ENCODE results near the gene NUP214. TPM values are rescaled to one million over a fixed set of nuclear protein-coding genes. Genes with fewer than 3 reads are reported as not detected.

The NUP214 gene
- polyA plus RNA-seq, 1 of the 3 experiments (the other 2 are of a cell fraction) = 8.0 TPM

DNA sequence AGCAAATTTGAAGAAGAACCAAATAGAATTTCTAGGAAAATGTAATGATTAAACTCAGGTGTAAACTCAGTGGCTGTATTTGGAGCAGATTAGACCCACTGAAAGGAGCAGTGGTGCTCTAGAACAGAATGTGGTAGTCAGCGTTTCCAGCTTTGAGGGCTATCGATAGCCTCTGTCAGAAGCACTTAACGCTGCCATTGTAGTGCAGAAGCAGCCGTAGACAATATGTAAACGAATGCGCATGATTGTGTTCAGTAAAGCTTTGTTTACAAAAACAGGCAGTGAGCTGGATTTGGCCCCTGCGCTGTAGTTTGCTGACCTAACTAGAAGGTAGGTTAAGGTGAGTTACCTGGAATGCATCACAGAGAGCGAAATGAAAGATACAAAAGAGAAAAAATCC lies 78.9 kb downstream of the NUP214 start:
- ChIA-PET CTCF (interaction anchor here (2.2 kb wide), 1 partner anchor 22 kb away, joined by 7 read pairs; no protein-coding TSS in a partner anchor), POLR2A (no interaction called here)
- peaks cover 44 to 50% of the 10 kb centered on the region in 2 experiments for H3K36me3 ChIP-seq (replicated peaks in 1 of 2; ENCODE audit: control insufficient read depth in 1 of 2, insufficient read depth in 2 of 2, low read length in 1 of 2)
- no peaks in the 10 kb centered on the region for H3F3A ChIP-seq (replicated peaks; ENCODE audit: insufficient read depth)
- no peaks in the 10 kb centered on the region for H3K4me1 ChIP-seq (ENCODE audit: control insufficient read depth in 1 of 2, insufficient read depth in 2 of 2, low read depth in 1 of 2, low read length in 1 of 2)
- no peak overlapping the region for H2AFZ ChIP-seq (ENCODE audit: low read depth)
- no peak for TF ChIP-seq SMC3 (IDR thresholded peaks at IDR 0.05; ENCODE audit: low read depth, low read length)
- TF ChIP-seq RCOR1 (IDR thresholded peaks at IDR 0.05; ENCODE audit: low read length) = no peak
- no peak for TF ChIP-seq JUND (IDR thresholded peaks at IDR 0.05)
- TF ChIP-seq NRF1 (IDR thresholded peaks at IDR 0.05; ENCODE audit: low read depth, low read length) = no peak
- TF ChIP-seq, protein P1, sequence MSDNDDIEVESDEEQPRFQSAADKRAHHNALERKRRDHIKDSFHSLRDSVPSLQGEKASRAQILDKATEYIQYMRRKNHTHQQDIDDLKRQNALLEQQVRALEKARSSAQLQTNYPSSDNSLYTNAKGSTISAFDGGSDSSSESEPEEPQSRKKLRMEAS (IDR thresholded peaks at IDR 0.05; ENCODE audit: low read depth) = no peak
- TF ChIP-seq FOSL2 (IDR thresholded peaks at IDR 0.05; ENCODE audit: borderline replicate concordance, low read depth) = no peak
- TF ChIP-seq FOXJ3 (CRISPR knock-in tag; IDR thresholded peaks at IDR 0.05) = no peak
- TF ChIP-seq RXRA (IDR thresholded peaks at IDR 0.05; ENCODE audit: borderline replicate concordance, low read depth) = no peak
- TF ChIP-seq RAD21 (IDR thresholded peaks at IDR 0.05; ENCODE audit: low read length) = no peak
- TF ChIP-seq FOXM1 (IDR thresholded peaks at IDR 0.05; ENCODE audit: low read depth) = no peak
- no peak for TF ChIP-seq TEAD4 (IDR thresholded peaks at IDR 0.05; ENCODE audit: borderline replicate concordance, insufficient read depth)
- TF ChIP-seq, protein P2, sequence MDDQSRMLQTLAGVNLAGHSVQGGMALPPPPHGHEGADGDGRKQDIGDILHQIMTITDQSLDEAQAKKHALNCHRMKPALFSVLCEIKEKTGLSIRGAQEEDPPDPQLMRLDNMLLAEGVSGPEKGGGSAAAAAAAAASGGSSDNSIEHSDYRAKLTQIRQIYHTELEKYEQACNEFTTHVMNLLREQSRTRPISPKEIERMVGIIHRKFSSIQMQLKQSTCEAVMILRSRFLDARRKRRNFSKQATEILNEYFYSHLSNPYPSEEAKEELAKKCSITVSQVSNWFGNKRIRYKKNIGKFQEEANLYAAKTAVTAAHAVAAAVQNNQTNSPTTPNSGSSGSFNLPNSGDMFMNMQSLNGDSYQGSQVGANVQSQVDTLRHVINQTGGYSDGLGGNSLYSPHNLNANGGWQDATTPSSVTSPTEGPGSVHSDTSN (IDR thresholded peaks at IDR 0.05) = no peak
- no peak for TF ChIP-seq POLR2AphosphoS5 (IDR thresholded peaks at IDR 0.05; ENCODE audit: low read depth, low read length)
- no peak for TF ChIP-seq NFIC (IDR thresholded peaks at IDR 0.05; ENCODE audit: borderline replicate concordance)
- TF ChIP-seq, protein P3, sequence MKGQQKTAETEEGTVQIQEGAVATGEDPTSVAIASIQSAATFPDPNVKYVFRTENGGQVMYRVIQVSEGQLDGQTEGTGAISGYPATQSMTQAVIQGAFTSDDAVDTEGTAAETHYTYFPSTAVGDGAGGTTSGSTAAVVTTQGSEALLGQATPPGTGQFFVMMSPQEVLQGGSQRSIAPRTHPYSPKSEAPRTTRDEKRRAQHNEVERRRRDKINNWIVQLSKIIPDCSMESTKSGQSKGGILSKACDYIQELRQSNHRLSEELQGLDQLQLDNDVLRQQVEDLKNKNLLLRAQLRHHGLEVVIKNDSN (IDR thresholded peaks at IDR 0.05; ENCODE audit: borderline replicate concordance, low read depth) = no peak
- TF ChIP-seq, protein P4, sequence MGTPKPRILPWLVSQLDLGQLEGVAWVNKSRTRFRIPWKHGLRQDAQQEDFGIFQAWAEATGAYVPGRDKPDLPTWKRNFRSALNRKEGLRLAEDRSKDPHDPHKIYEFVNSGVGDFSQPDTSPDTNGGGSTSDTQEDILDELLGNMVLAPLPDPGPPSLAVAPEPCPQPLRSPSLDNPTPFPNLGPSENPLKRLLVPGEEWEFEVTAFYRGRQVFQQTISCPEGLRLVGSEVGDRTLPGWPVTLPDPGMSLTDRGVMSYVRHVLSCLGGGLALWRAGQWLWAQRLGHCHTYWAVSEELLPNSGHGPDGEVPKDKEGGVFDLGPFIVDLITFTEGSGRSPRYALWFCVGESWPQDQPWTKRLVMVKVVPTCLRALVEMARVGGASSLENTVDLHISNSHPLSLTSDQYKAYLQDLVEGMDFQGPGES (IDR thresholded peaks at IDR 0.05; ENCODE audit: low read depth, low read length) = no peak
- TF ChIP-seq TAF1 (IDR thresholded peaks at IDR 0.05; ENCODE audit: borderline replicate concordance, low read depth, low read length) = no peak
- no peak for TF ChIP-seq GABPA (IDR thresholded peaks at IDR 0.05; ENCODE audit: low read depth)
- WGBS (ENCODE audit: low lambda C conversion rate) = 97% methylated on average over 8 of the region's 8 CpGs
- H3K4me2 ChIP-seq = no peak overlapping the region
- no peak overlapping the region for H3K9ac ChIP-seq
- no peaks in the 10 kb centered on the region for H3K9me3 ChIP-seq
- no peak overlapping the region for H3K4me3 ChIP-seq (ENCODE audit: low read depth in 2 of 2, low read length in 1 of 2)
- DNase-seq = no peak
- H3K27ac ChIP-seq (ENCODE audit: low read depth in 2 of 2, low read length in 1 of 2) = no peak overlapping the region
- no peaks in the 10 kb centered on the region for H3K27me3 ChIP-seq (ENCODE audit: insufficient read depth)
- H4K20me1 ChIP-seq (ENCODE audit: insufficient read depth) = no peaks in the 10 kb centered on the region
- H3K9me2 ChIP-seq = no peaks in the 10 kb centered on the region
- no peaks in the 10 kb centered on the region for H3K79me2 ChIP-seq (ENCODE audit: insufficient read depth)

Measured in SK-N-SH (cell line).